Muscle layer of colon (tissue), 2 donors: ENCODE results near the gene DOCK3.

Experiments
- H3K27ac ChIP-seq: one replicate; pipeline ENCODE4 v1.7.0; 2013; ENCODE audit warnings: low read depth, mild to moderate bottlenecking, low read length, moderate library complexity
- H3K27me3 ChIP-seq, 2 donors: one replicate each; pipeline ENCODE4 v1.7.0; 2013; ENCODE audit warnings: low read length in 2 of 2, mild to moderate bottlenecking in 2 of 2; ENCODE audit not compliant: insufficient read depth in 2 of 2, control insufficient read depth in 1 of 2
- H3K36me3 ChIP-seq: one replicate; pipeline ENCODE4 v1.7.0; 2013; ENCODE audit warnings: mild to moderate bottlenecking, low read length; ENCODE audit not compliant: insufficient read depth
- H3K4me1 ChIP-seq: one replicate; pipeline ENCODE4 v1.7.0; 2013; ENCODE audit warnings: mild to moderate bottlenecking, low read length; ENCODE audit not compliant: insufficient read depth
- H3K4me3 ChIP-seq, 2 donors: one replicate each; pipeline ENCODE4 v1.7.0; 2013; ENCODE audit warnings: low read length in 2 of 2, low read depth in 1 of 2, mild to moderate bottlenecking in 1 of 2, moderate library complexity in 1 of 2
- H3K9ac ChIP-seq: one replicate; pipeline ENCODE4 v1.7.0; 2013; ENCODE audit warnings: low read length
- H3K9me3 ChIP-seq: one replicate; pipeline ENCODE4 v1.7.0; 2013; ENCODE audit warnings: mild to moderate bottlenecking, low read length
- donor health status: abdominal sarcoma.
- donor health status: Adenocarcinoma of cecum.

DOCK3 gene, protein sequence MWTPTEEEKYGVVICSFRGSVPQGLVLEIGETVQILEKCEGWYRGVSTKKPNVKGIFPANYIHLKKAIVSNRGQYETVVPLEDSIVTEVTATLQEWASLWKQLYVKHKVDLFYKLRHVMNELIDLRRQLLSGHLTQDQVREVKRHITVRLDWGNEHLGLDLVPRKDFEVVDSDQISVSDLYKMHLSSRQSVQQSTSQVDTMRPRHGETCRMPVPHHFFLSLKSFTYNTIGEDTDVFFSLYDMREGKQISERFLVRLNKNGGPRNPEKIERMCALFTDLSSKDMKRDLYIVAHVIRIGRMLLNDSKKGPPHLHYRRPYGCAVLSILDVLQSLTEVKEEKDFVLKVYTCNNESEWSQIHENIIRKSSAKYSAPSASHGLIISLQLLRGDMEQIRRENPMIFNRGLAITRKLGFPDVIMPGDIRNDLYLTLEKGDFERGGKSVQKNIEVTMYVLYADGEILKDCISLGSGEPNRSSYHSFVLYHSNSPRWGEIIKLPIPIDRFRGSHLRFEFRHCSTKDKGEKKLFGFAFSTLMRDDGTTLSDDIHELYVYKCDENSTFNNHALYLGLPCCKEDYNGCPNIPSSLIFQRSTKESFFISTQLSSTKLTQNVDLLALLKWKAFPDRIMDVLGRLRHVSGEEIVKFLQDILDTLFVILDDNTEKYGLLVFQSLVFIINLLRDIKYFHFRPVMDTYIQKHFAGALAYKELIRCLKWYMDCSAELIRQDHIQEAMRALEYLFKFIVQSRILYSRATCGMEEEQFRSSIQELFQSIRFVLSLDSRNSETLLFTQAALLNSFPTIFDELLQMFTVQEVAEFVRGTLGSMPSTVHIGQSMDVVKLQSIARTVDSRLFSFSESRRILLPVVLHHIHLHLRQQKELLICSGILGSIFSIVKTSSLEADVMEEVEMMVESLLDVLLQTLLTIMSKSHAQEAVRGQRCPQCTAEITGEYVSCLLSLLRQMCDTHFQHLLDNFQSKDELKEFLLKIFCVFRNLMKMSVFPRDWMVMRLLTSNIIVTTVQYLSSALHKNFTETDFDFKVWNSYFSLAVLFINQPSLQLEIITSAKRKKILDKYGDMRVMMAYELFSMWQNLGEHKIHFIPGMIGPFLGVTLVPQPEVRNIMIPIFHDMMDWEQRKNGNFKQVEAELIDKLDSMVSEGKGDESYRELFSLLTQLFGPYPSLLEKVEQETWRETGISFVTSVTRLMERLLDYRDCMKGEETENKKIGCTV (N-terminal part only)

DNA sequence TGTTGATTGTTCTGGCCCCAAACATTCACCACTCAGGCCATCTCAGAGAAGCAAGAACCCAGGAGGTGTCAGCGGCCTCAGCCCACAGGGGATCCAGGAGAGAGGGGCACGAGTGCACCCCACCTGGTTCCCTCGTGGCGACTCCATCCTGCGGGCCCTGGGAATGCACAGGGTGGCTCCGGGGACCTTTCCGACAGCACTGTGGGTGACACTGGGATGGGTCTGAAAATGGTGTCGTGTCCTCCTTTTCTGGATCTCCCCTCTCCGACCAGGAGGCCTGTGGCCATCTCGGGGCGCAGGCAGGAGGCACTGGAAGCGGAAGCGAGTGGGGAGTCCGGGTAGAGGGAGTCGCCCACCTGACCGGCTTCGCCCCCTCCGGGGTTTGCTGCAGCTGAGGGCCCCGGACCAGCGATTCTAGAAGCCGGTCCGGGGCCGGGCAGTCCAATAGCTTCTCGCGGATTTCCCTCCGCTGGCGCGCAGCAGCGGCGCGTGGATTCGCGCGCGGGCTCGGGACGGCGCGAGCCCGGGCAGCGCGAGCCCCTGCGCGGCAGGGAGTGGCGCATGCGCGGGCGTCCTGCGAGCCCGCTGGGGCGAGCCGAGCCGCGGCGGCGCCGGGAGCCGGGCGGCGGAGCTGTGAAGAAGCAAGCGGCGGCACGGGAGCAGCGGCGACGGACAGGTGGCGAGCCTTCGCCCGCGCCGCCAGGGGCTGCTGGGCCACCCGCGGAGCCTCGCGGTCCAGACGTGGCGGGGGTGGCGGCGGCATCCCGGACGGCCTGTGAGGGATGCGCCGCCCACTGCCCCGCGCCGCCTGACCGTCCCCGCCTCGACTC, at the start of gene DOCK3:
Gene DOCK3 (plus strand): TSS at position 579 of the 830 bp plus-strand sequence. CDS start 337 bp downstream, outside the sequence.
- peaks cover 5% of the 10 kb centered on the region for H3K4me1 ChIP-seq
- peak within 1 kb of the TSS; percentile 36 to 50 for H3K4me3 ChIP-seq
- no peaks in the 10 kb centered on the region for H3K36me3 ChIP-seq
- no peaks in the 10 kb centered on the region for H3K9me3 ChIP-seq
- H3K27ac ChIP-seq, result no peak within 1 kb of the TSS
- H3K27me3 ChIP-seq, result peaks cover 0 to 3% of the 10 kb centered on the region in 2 donors
- no peak within 1 kb of the TSS for H3K9ac ChIP-seq

DNA sequence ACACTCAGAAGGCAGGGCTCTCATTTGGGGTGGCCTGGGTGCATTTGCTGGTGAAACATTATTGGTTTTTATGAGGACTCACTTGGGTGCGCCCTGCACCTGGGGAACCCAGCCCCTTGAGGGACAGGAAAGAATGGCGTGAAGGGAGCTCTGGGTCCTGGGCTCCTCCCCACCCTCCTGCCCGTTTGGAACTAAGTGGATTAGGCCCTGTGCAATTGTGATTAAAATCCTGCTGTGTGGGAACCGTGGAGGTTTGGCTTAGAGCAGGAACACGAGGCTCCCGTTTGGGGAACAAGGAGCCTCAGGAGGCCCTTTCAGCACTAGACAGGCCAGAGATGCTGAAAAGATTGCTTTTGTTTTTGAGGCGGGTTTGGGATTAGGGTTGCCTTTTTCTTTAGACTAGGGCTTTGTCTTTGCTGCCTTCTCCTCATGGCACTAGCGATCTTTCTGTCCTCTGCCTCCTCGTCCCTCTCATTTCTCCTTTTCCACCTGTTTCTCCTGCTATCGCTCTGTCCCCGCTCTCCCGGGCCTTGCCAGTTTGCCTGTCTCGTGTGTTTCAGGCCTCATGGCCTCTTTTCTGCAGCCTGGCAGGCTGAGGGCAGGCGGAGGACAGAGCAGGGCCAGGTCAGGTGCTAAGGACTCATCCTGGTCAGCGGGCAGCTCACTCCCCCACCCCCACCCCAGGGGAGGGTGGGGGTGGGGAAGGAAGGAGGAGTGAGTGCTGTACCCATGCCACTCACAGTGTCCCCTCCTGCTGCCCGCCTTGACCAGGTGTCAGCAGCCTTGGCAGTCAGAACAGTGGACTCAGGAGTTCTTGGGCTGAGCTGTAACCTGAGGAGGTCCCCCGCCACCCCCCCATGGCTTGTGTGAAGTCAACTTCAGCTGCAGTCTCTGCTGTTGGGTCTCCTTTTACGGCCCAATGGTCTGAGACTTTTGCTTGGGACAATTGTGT, 49.2 kb upstream of the DOCK3 start:
- no peak overlapping the region for H3K9ac ChIP-seq
- H3K27ac ChIP-seq, result no peak overlapping the region
- H3K4me1 ChIP-seq, result peaks cover 3% of the 10 kb centered on the region

DNA sequence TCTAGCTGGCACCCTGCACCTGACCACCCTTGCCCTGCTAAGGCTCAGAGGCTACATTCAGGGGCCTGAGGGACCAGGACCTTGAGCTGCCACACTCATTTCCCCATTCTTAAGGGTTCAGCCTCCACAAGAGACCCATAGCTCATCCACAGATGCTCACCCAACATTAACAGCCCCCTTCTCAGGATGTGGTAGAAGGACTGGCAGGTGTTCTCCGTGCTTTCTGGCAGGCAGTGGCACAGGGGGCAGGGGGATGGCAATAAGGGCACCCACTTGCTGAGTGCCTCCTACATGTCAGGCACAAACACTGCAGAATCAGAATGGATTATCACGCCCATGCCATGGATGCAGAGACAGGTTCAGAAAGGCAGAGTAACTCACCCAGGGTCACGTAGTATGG, 48.3 kb upstream of the DOCK3 start:
- Histone ChIP-seq H3K9ac (no peak overlapping the region), H3K27ac (no peak overlapping the region), H3K4me1 (peaks cover 3% of the 10 kb centered on the region)

More for the DNA sequence above, 49.2 kb upstream of the DOCK3 start:
- no peaks in the 10 kb centered on the region for H3K9me3 ChIP-seq
- no peak overlapping the region for H3K4me3 ChIP-seq
- H3K36me3 ChIP-seq, result peaks cover 8% of the 10 kb centered on the region
- H3K27me3 ChIP-seq, result no peaks in the 10 kb centered on the region

DNA sequence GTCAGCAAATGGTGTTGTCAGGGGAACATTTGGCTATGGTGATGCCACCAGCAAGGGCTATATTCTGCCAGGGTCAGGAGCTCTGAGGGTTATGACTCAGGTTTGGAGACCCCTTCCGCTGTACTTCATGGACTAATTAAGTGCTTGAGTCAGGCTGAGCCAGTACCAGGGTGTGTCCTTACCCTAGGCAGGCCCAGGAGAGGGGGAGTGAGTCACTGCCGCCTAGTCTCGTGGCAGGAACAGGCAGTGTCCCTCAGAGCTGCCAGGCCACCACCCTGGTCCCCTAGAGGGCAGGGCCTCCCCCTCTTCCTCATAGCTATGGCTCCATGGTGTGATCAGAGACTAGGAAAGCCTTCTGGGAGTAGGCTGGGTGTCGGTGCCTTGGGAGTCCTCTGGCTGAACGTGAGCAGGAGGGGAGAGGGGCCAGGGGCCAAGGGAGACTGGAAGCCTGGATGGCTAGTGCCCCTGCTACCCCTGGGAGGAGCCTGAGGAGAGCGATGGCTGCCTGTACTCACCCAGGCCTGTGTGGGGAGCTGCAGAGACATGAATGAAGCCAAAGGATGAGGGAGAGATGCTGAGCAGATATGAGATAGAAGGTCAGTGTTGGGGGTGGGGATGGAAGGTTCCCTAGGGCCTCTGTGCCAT, 47.2 kb upstream of the DOCK3 start:
- H3K4me3 ChIP-seq, result no peak overlapping the region
- peaks cover 5% of the 10 kb centered on the region for H3K36me3 ChIP-seq
- H3K4me1 ChIP-seq, result peaks cover 3% of the 10 kb centered on the region
- H3K9ac ChIP-seq, result no peak overlapping the region
- H3K27ac ChIP-seq, result no peak overlapping the region
- H3K9me3 ChIP-seq, result no peaks in the 10 kb centered on the region
- no peaks in the 10 kb centered on the region for H3K27me3 ChIP-seq

More for the DNA sequence above, 48.3 kb upstream of the DOCK3 start:
- H3K9me3 ChIP-seq, result no peaks in the 10 kb centered on the region
- peaks cover 8% of the 10 kb centered on the region for H3K36me3 ChIP-seq
- H3K27me3 ChIP-seq, result no peaks in the 10 kb centered on the region
- no peak overlapping the region for H3K4me3 ChIP-seq

DNA sequence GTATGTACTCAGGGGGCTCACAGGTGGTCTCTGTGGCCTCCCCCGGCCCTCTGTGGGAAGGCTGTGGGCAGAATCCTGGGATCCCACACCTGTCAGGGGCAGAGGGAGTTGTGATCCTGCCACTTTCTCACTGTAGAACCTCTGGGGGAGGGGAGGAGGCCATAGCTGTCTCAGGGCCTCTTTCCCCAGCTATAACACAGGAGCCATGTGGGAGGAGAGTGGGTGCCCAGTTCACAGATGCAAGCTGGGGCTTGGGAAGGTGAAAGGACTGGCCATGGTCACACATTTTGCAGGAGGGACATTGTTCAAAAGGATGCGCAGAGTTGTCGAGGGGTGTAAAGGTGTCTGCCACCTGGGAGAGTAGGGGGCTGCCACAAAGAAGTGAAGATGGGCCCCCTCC, 46.1 kb upstream of the DOCK3 start:
- H3K27me3 ChIP-seq, result no peaks in the 10 kb centered on the region
- no peak overlapping the region for H3K9ac ChIP-seq
- H3K4me1 ChIP-seq, result peaks cover 3% of the 10 kb centered on the region
- H3K9me3 ChIP-seq, result no peaks in the 10 kb centered on the region
- peaks cover 5% of the 10 kb centered on the region for H3K36me3 ChIP-seq
- H3K4me3 ChIP-seq, result no peak overlapping the region
- no peak overlapping the region for H3K27ac ChIP-seq

DNA sequence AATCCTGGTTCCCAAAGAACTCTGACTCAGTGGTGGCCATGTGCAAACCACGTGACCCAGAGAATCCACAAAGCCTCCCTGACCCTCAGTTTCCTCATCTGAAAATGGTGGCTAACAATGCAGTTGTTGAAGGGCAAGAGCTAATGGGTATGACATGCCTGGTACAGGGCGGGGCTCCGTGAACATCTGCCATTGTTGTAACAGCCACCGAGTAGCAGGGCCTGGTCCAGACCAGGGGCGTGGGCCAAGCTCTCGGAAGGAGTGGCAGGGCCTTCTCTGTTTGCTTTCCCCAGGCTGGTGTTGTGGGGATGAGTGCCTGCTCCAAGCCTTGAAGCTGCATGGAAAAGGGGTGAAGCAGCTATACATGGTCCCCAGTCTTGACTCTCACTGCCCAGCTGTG, 44.3 kb upstream of the DOCK3 start:
- Histone ChIP-seq H3K36me3 (no peaks in the 10 kb centered on the region), H3K9me3 (no peaks in the 10 kb centered on the region), H3K27me3 (no peaks in the 10 kb centered on the region), H3K4me1 (no peaks in the 10 kb centered on the region), H3K4me3 (no peak overlapping the region), H3K27ac (no peak overlapping the region), H3K9ac (no peak overlapping the region)

DNA sequence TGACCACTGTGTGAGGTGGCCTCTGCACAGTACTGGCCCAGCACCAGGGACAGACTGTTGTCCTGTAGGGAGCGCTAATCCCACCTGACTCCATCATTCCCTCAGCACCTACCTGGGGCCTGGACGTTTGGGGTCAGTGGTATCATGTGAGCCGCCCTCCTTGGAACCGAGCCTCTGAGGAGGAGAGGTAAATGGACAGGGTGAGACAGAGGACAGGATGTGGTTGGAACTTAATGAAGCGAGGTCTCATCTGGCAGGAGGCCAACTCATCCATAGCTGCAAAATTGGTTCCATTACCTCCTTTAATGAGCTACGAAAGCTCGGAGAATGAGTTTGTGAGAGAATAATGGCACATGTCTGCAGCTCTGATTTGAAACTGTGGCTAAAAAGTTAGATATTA, 43.9 kb upstream of the DOCK3 start:
- Histone ChIP-seq H3K4me1 (no peaks in the 10 kb centered on the region), H3K27me3 (no peaks in the 10 kb centered on the region), H3K4me3 (no peak overlapping the region), H3K27ac (no peak overlapping the region), H3K9me3 (no peaks in the 10 kb centered on the region), H3K36me3 (no peaks in the 10 kb centered on the region), H3K9ac (no peak overlapping the region)

DNA sequence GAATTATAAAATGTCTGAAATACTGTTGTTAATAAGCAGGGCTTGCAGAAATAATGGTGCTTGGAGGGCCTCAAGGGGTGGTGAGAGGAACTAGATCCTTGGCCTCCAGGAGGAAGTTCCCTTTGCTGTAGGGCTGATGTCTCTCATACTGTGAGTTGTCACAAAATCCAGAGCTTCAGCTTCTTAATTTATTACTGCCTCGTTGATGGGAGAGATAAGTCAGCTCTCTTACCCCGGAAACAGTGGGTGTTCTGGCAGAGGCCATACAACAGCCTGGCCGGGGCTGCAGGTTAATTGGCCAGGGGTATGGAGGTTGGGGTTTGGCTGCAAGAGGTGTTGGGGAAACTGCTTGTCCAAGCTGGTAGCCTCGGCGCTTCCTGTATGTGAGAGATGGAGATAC, 42.3 kb upstream of the DOCK3 start:
- Histone ChIP-seq H3K9ac (no peak overlapping the region), H3K4me3 (no peak overlapping the region), H3K4me1 (no peaks in the 10 kb centered on the region), H3K27me3 (no peaks in the 10 kb centered on the region), H3K27ac (no peak overlapping the region), H3K36me3 (no peaks in the 10 kb centered on the region), H3K9me3 (no peaks in the 10 kb centered on the region)

DNA sequence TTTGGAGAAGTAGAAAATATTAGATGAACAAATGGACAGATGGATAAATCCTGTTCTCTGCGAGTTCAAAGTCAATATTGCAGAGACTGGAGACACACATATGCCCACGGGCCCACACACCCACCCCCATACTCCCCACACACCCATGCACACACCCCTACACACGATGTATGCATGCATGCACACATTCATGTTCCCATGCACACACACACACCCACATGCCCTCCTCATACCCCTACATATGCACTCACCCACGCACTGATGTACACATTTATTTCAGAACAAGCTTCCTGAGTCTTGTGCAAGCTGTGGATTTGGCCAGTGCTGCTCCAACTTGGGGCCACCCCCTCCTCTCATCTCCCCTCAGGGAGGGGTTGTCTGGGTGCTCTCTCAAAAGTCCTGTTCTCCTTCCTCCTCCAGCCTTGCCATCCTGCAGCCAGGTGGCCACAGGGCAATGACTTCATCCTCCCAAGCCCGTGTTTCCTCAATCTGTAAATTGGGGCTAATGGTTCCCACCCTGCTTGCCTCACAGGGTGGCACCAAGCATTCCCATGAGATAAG, 41.4 kb upstream of the DOCK3 start:
- Histone ChIP-seq H3K9ac (no peak overlapping the region), H3K36me3 (no peaks in the 10 kb centered on the region), H3K27ac (no peak overlapping the region), H3K4me3 (no peak overlapping the region), H3K27me3 (no peaks in the 10 kb centered on the region), H3K4me1 (no peaks in the 10 kb centered on the region), H3K9me3 (no peaks in the 10 kb centered on the region)
